ENCODE results near the gene FITM2. TPM values are rescaled to one million over a fixed set of nuclear protein-coding genes. Genes with fewer than 3 reads are reported as not detected.

Gene FITM2
- total RNA-seq, 1 experiment from 2014 or later = 7.4 TPM

GRCh38 chr20:44304383-44304782 lies 6.6 kb downstream of the FITM2 start:
- CTCF ChIA-PET = no interaction called here
- no TSS peak for BruUV-seq (replicated peaks)

GRCh38 chr20:44302736-44303135 lies 8.3 kb downstream of the FITM2 start:
- Histone ChIP-seq H3K4me2 (no peak overlapping the region), H3K4me3 (no peak overlapping the region), H3K79me2 (ENCODE audit: low read depth) (no peaks in the 10 kb centered on the region), H4K20me1 (ENCODE audit: insufficient read depth) (no peaks in the 10 kb centered on the region), H3K9me3 (ENCODE audit: insufficient read depth, low read depth) (no peaks in the 10 kb centered on the region), H3K36me3 (ENCODE audit: low read depth) (no peaks in the 10 kb centered on the region), H3K27ac (no peak overlapping the region), H3K9me2 (ENCODE audit: insufficient read depth) (no peaks in the 10 kb centered on the region), H3K4me1 (replicated peaks; ENCODE audit: insufficient read depth) (no peaks in the 10 kb centered on the region), H3F3A (ENCODE audit: insufficient read depth, low read depth) (no peaks in the 10 kb centered on the region), H3K27me3 (ENCODE audit: insufficient read depth, low read depth) (no peaks in the 10 kb centered on the region), H2AFZ (no peak overlapping the region)
- no peak for DNase-seq
- intact Hi-C loops (cut with micrococcal nuclease; ENCODE audit: unreplicated experiment) = no loop called here
- CTCF ChIA-PET = no interaction called here
- no peak for TF ChIP-seq EZH2 (IDR thresholded peaks at IDR 0.05; ENCODE audit: low read depth)
- TF ChIP-seq CTCF (conservative IDR thresholded peaks at IDR 0.05) = no peak
- POLR2A ChIA-PET (ENCODE audit: unreplicated experiment) = no interaction called here
- no TSS peak for BruUV-seq (replicated peaks)

More at GRCh38 chr20:44304383-44304782, 6.6 kb downstream of the FITM2 start:
- Histone ChIP-seq H3K36me3 (ENCODE audit: low read depth) (no peaks in the 10 kb centered on the region), H3K79me2 (ENCODE audit: low read depth) (no peaks in the 10 kb centered on the region), H4K20me1 (ENCODE audit: insufficient read depth) (no peaks in the 10 kb centered on the region), H3K9me3 (ENCODE audit: insufficient read depth, low read depth) (no peaks in the 10 kb centered on the region), H3K27ac (no peak overlapping the region), H3K9me2 (ENCODE audit: insufficient read depth) (no peaks in the 10 kb centered on the region), H3K4me1 (replicated peaks; ENCODE audit: insufficient read depth) (no peaks in the 10 kb centered on the region), H3K4me3 (no peak overlapping the region), H2AFZ (no peak overlapping the region), H3K4me2 (no peak overlapping the region), H3F3A (ENCODE audit: insufficient read depth, low read depth) (no peaks in the 10 kb centered on the region), H3K27me3 (ENCODE audit: insufficient read depth, low read depth) (no peaks in the 10 kb centered on the region)
- DNase-seq = no peak
- no peak for TF ChIP-seq CTCF (conservative IDR thresholded peaks at IDR 0.05)
- TF ChIP-seq EZH2 (IDR thresholded peaks at IDR 0.05; ENCODE audit: low read depth) = no peak
- intact Hi-C loops (cut with micrococcal nuclease; ENCODE audit: unreplicated experiment) = no loop called here
- POLR2A ChIA-PET (ENCODE audit: unreplicated experiment) = no interaction called here

GRCh38 chr20:44302026-44302669 lies 8.9 kb downstream of the FITM2 start:
- no peaks in the 10 kb centered on the region for H4K20me1 ChIP-seq (ENCODE audit: insufficient read depth)
- CTCF ChIA-PET = no interaction called here
- no peaks in the 10 kb centered on the region for H3K9me2 ChIP-seq (ENCODE audit: insufficient read depth)
- no peaks in the 10 kb centered on the region for H3F3A ChIP-seq (ENCODE audit: insufficient read depth, low read depth)
- H3K36me3 ChIP-seq (ENCODE audit: low read depth) = no peaks in the 10 kb centered on the region
- POLR2A ChIA-PET (ENCODE audit: unreplicated experiment) = no interaction called here
- no peak overlapping the region for H3K4me2 ChIP-seq
- DNase-seq = no peak
- H3K4me3 ChIP-seq = no peak overlapping the region
- BruUV-seq (replicated peaks) = no TSS peak
- no peaks in the 10 kb centered on the region for H3K4me1 ChIP-seq (replicated peaks; ENCODE audit: insufficient read depth)
- H3K27ac ChIP-seq = no peak overlapping the region
- no peaks in the 10 kb centered on the region for H3K79me2 ChIP-seq (ENCODE audit: low read depth)
- no peak overlapping the region for H2AFZ ChIP-seq
- H3K9me3 ChIP-seq (ENCODE audit: insufficient read depth, low read depth) = no peaks in the 10 kb centered on the region
- no peak for TF ChIP-seq CTCF (conservative IDR thresholded peaks at IDR 0.05)
- intact Hi-C loops (cut with micrococcal nuclease; ENCODE audit: unreplicated experiment) = no loop called here
- H3K27me3 ChIP-seq (ENCODE audit: insufficient read depth, low read depth) = no peaks in the 10 kb centered on the region

Measured in PC-9 (cell line).